ES-I3 (cell line): Measurements from ENCODE around the gene SPTB.

ENCODE experiments used
- H3K36me3 ChIP-seq: 2 replicates; pipeline ENCODE4 v1.6.1; 2013; ENCODE audit warnings: mild to moderate bottlenecking, low read length, control low read depth, moderate library complexity; ENCODE audit not compliant: insufficient read depth
- H3K4me1 ChIP-seq: 2 replicates; pipeline ENCODE4 v1.6.1; 2013; ENCODE audit warnings: mild to moderate bottlenecking, control low read depth, low read length; ENCODE audit not compliant: insufficient read depth
- H3K9ac ChIP-seq: 2 replicates; pipeline ENCODE4 v1.6.1; 2013; ENCODE audit warnings: low read depth, mild to moderate bottlenecking, low read length, moderate library complexity
- H3K9me3 ChIP-seq: 2 replicates; pipeline ENCODE4 v1.6.1; 2013; ENCODE audit warnings: mild to moderate bottlenecking, low read length, moderate library complexity; ENCODE audit not compliant: control insufficient read depth, insufficient read depth

Gene SPTB

DNA sequence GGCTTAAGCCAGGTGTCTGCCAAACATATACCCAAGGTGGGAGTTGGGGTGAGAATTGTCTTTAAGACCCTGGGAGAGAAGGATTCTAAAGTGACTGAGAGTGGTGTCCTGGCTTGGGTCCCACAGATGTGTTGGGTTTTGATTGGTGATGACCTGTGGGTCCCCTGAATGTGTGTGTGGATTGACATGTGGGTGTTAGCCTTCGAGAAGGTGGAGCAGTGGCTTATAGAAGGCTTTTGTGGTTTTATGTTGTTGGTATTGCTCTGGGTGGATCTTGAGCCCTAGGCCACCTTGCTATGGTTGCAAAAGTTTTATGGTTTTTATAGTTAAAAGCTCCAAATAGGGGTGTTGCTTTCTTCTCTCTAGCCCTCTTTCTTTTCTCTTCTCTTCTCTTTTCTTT lies 145.8 kb downstream of the SPTB start:
- Histone ChIP-seq H3K4me1 (no peaks in the 10 kb centered on the region), H3K36me3 (peaks cover 2% of the 10 kb centered on the region; the same call in 1 of the 2 replicates), H3K9me3 (no peaks in the 10 kb centered on the region), H3K9ac (no peak overlapping the region)

DNA sequence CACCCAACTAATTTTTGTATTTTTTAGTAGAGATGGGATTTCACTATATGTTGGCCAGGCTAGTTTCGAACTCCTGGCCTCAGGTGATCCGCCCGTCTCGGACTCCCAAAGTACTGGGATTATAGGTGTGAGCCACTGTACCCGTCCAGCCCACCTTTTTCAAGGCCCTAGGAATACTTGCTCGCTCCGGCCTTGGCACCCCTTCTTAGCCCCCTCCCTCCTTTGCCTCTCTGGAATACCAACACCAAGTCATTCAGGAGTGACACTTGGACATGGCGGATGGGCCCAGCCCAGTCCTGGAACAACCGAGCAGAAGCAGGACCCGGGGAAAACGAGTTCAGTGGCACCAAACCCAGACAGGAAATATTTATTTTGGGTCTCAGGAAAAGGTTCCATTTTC lies 146.4 kb downstream of the SPTB start:
- Histone ChIP-seq H3K36me3 (peaks cover 4% of the 10 kb centered on the region), H3K4me1 (no peaks in the 10 kb centered on the region)

DNA sequence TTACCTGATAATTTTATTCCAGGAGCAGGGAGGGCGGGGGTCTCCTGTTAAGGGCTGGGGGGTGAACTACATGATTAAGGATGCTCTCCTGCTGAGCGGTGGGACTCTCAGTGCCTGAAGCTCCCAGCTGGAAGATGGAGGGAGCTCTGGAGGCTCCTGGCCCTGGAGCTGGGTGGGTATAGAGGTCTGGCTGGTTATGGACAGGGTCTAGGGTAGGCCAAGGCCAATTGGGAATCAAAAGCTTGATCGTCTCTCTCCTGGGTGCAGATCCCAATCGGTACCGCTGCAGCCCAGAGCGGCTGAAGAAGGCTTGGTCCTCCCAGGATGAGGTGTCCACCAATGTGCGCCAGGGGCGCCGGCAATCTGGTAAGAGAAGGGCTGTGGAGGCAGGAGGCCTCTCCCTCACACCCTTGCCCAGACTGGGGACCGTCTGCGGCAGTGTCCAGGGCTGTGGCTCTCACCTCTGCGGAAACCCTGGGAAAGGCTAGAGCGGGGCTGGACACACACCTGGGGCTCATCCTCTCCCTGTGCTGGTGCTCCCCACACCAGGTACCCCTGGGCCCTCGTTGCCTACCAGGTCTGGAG lies 147.1 kb downstream of the SPTB start:
- H3K36me3 ChIP-seq: peaks cover 11% of the 10 kb centered on the region
- H3K9ac ChIP-seq: no peak overlapping the region
- no peaks in the 10 kb centered on the region for H3K9me3 ChIP-seq
- H3K4me1 ChIP-seq: no peaks in the 10 kb centered on the region

More for the DNA sequence above, 146.4 kb downstream of the SPTB start:
- Histone ChIP-seq H3K9ac (no peak overlapping the region), H3K9me3 (no peaks in the 10 kb centered on the region)

DNA sequence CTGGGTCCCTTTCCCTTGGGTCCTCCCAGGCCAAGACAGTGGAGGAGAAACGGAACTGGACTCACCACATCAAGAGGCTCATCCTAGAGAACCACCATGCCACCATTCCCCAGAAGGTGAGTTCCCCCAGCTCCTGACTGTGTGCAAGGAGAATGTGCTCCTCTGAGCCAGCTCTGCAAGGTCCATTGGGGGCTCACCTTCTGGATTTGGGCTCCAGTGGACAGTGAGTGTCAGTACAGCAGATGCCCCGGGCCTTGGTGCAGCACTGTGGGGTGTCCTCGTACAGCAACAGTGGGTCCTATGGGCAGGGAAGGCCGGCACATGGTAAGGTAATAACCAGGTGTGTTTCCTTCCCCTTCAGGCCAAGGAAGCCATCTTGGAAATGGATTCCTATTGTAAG lies 147.6 kb downstream of the SPTB start:
- Histone ChIP-seq H3K36me3 (peaks cover 12% of the 10 kb centered on the region), H3K9me3 (no peaks in the 10 kb centered on the region), H3K9ac (no peak overlapping the region), H3K4me1 (peaks cover under 1% of the 10 kb centered on the region)

DNA sequence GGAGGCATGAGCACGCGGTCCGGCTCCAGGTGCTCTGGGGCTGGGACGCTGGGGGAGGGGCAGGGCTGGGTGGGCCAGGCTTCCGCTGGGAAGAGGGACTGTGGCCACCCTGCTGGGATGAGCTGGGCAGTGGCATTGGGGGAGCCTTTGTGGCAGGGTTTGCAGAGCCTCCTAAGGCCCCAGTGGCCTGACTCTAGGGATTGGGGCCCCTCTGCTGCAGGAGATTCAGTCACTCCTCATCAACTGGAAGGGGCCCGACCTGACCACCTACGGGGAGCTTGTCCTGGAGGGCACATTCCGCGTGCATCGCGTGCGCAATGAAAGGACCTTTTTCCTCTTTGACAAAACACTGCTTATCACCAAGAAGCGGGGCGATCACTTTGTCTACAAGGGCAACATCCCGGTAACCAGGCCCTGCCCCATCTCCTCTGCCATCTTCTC lies 148.5 kb downstream of the SPTB start:
- Histone ChIP-seq H3K9ac (no peak overlapping the region), H3K9me3 (no peaks in the 10 kb centered on the region), H3K4me1 (peaks cover 8% of the 10 kb centered on the region), H3K36me3 (peaks cover 12% of the 10 kb centered on the region)

DNA sequence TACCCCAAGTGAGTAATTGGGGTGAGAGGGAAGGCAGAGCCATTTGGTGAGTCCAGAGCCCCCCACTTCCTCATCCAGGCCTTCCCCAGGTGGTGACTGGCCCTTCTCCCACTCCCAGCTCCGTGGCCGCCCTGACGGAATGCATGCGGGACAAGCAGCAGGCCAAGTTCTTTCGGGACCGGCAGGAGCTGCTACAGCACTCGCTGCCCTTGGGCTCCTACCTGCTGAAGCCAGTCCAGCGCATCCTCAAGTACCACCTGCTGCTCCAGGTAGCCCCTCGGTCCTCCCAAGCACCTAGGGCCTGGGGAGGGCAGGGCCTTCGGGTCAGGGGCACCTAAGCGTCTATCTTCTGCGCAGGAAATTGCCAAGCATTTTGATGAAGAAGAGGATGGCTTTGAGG lies 149.0 kb downstream of the SPTB start:
- peaks cover 13% of the 10 kb centered on the region for H3K4me1 ChIP-seq
- no peaks in the 10 kb centered on the region for H3K9me3 ChIP-seq
- H3K36me3 ChIP-seq: peaks cover 12% of the 10 kb centered on the region
- H3K9ac ChIP-seq: no peak overlapping the region

DNA sequence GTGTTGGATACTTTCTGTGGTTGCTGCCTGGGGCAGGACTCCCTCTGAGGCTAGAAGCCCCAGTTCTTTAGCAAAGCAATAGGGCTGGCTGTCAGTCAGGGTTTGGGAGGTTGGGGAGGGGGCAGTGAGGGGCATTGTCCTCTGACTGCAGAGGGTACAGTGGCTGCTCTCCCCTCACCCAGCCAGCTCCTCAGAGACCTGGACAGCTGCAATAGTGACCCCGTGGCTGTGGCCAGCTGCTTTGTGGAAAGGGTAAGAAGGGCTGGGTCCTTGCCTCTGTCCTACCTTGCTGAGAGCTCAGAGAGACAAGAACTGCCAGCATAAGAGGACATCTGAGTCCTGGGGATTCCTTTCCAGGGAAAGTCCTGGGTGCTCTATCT lies 149.7 kb downstream of the SPTB start:
- Histone ChIP-seq H3K9me3 (no peaks in the 10 kb centered on the region), H3K9ac (no peak overlapping the region), H3K4me1 (peaks cover 19% of the 10 kb centered on the region), H3K36me3 (peaks cover 12% of the 10 kb centered on the region)

DNA sequence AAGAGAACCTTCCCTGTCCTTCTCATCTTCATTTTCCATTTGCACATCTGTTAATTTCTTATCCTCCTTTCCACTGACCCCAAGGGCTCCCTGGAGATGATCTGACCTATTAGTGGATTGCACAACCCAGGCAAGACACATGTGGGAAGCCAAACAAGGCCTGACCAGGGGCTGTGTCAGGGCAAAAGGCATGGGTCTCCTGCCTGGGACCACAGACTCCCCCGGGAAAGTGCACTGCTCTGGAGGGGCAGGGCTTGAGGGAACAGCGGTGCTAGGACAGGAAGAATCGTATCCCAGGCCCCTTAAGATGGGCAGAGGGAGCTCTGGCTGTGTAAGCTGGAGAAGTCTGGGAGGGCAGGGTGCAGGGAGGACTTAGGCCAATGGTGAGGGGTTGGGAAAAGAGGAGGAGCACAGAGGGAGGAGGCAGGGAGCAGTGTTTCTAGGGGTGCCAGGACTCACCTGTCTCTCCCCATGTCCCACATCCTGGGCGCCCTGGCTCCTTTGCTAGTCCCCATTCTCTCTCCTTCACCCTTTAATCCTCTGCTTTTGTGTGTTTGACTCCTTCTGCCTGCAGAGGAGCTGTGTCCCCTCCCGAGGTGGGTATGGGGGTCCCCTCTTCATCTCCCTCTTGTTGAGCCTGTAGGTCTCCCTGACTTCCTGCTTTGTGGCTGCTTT lies 150.2 kb downstream of the SPTB start:
- H3K9me3 ChIP-seq: no peaks in the 10 kb centered on the region
- H3K36me3 ChIP-seq: peaks cover 12% of the 10 kb centered on the region
- H3K9ac ChIP-seq: no peak overlapping the region
- peaks cover 24% of the 10 kb centered on the region for H3K4me1 ChIP-seq

DNA sequence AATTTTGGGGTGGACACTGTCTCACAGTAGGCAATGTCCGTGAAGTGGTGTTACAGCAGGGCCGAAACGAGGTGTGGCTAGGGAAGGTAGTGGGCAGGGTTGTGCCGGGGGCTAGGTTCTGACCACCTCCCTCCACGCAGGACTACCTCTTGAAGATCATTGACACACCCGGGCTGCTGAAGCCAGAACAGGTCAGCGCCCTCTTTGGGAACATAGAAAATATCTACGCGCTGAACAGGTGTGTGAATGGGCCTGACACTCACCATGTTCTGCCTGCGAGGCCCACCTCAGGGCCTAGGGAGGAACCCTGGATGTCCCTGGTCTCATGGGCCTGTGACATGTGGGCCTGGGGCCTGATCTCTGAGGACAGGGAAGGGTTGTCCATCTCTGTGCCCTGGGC lies 150.9 kb downstream of the SPTB start:
- no peak overlapping the region for H3K9ac ChIP-seq
- H3K36me3 ChIP-seq: peaks cover 10% of the 10 kb centered on the region
- H3K4me1 ChIP-seq: peaks cover 31% of the 10 kb centered on the region

DNA sequence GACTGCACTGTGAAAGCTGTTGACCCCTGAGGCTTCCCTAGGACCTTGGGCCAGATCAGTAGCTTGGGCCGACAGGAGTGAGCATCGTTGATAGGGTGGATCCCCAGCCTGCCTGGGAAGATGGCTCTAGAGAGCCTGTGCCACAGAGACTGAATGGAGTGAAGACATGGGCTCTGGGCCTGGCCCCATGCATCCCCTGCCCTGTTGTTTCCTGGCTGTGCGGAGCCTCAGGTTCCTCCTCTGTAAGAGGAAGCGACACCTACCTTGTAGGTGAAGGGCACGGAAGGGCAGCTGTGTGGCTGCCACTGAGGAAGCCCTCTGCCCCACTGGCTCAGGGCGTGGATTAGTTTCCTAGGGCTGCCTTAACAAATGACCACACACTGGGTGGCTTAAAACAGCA lies 151.6 kb downstream of the SPTB start:
- H3K9me3 ChIP-seq: no peaks in the 10 kb centered on the region
- peaks cover 10% of the 10 kb centered on the region for H3K36me3 ChIP-seq
- peaks cover 33% of the 10 kb centered on the region for H3K4me1 ChIP-seq
- no peak overlapping the region for H3K9ac ChIP-seq

More for the DNA sequence above, 150.9 kb downstream of the SPTB start:
- H3K9me3 ChIP-seq: no peaks in the 10 kb centered on the region

DNA sequence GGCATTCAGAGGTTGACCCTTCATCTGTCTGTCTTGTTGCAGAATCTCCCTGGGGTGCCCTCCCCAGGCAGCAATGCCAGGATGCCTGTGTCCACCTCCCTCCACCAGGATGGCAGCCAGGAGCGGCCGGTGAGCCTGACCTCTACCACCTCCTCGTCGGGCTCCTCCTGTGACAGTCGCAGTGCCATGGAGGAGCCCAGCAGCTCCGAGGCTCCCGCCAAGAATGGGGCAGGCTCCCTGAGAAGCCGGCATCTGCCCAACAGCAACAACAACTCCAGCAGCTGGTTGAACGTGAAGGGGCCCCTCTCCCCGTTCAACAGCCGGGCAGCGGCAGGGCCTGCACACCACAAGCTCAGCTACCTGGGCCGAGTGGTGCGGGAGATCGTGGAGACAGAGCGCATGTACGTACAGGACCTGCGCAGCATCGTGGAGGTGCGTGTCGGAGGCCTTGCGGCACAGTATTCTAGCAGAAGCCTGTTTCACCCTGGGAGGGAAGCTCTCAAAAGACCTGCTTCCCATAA lies 152.1 kb downstream of the SPTB start:
- Histone ChIP-seq H3K36me3 (peaks cover 10% of the 10 kb centered on the region), H3K9ac (no peak overlapping the region), H3K9me3 (no peaks in the 10 kb centered on the region), H3K4me1 (peaks cover 33% of the 10 kb centered on the region)

DNA sequence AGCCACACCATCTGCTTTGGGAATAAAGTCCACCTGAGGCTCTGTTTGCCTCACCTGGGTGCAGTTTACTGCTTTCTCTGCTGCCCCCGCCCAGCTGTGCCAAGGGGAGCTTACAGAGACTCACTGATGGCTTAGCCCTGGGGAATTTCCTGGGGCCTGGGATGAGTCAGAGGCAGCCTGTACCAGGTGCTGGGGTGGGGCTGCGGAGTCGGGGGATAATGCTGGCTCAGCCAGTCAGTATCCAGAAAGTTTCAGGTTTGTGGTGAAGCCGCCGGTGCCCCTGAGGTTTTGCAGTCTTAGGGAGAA lies 153.2 kb downstream of the SPTB start:
- peaks cover 10% of the 10 kb centered on the region for H3K36me3 ChIP-seq
- no peaks in the 10 kb centered on the region for H3K9me3 ChIP-seq
- H3K4me1 ChIP-seq: peaks cover 37% of the 10 kb centered on the region
- H3K9ac ChIP-seq: no peak overlapping the region

DNA sequence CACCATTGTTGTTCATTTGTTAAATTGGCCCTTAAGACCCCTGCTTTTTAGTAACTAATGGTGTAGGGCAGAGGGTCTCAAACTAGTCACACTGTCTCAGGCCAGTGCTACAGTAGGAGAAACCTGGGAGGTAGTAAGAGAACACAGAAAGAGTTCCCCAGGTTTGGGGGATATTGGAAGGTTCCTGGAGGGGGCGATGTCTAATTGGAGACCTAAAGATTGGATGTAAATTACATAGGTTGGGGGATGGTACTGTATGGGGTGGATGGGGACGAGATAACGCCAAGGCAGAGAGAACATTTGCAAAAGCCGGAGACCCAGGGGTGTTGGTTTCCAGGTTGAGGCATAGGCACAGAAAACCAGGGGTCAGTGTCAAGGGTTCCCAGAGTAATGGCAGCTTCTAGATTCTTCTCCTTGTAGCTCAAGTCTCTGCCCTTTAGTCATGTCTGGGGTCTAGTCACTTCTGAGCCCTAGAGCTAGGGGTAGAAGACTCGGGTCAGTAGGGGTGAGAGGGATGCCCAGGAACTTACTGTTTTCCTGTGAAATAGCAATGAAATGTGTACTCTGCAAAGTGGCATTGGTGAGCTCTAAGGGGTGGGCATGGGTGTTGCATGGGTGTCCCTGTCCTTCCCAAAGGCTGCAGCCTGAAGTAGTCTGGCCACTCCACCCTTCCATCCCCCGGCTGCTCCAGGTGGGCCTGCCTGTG lies 153.7 kb downstream of the SPTB start:
- peaks cover 10% of the 10 kb centered on the region for H3K36me3 ChIP-seq
- peaks cover 42% of the 10 kb centered on the region for H3K4me1 ChIP-seq
- H3K9me3 ChIP-seq: no peaks in the 10 kb centered on the region
- no peak overlapping the region for H3K9ac ChIP-seq

DNA sequence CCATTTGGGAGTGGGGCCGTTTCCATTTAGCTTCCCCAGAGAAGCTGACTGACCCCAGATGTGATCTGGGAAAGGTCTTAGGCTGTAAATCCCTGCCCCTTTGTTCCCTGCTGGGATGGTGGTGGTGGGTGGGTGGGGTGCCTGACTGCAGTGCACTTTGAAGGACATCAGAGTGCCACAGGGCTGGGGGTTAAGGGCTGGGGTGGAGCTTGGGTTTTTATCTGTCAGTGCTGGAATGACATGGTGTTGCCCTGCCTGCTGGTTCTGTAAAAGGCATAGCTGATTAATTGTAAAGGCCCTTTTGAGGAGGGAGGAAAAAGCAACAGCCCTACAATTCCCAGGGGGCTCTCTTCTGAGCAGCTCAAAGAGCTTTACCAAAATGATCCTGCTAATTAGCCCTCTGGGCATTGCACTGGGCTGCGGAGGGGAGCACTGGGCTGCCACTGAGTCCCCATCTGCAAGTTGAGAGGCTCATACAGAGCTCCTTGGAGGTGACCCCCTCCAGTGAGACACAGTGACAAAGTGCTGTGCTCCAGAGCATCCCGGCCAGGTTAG lies 154.4 kb downstream of the SPTB start:
- Histone ChIP-seq H3K4me1 (peaks cover 49% of the 10 kb centered on the region), H3K9ac (no peak overlapping the region), H3K36me3 (peaks cover 10% of the 10 kb centered on the region), H3K9me3 (no peaks in the 10 kb centered on the region)

DNA sequence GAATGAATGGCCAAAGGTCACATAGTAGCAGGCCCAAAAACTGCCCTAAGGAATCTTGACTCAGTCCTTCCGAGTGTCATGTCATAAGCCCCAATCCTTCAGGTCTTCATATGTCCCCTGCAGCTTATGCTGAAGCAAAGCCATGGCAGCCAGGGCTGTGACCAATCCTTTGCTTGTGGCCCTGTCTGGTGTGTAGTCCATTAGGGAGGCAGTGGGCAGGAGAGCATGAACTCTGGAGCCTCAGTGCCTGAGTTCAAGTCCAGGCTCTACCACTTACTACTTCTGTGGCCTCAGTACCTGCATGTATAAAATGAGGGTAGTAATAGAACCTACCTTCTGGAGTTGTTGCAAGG lies 155.2 kb downstream of the SPTB start:
- peaks cover 55% of the 10 kb centered on the region for H3K4me1 ChIP-seq
- no peaks in the 10 kb centered on the region for H3K9me3 ChIP-seq
- peaks cover 10% of the 10 kb centered on the region; the same call in 1 of the 2 replicates for H3K36me3 ChIP-seq
- no peak overlapping the region for H3K9ac ChIP-seq
